GM19025 (cell line): ENCODE data around the gene TBX4.

Experiments used
- ATAC-seq: cut with Tn5 transposase; IDR thresholded peaks from one replicate; pipeline ENCODE4 v1.9.1; 2021; ENCODE audit warnings: mild to moderate bottlenecking, low read depth, moderate library complexity; ENCODE audit not compliant: unreplicated experiment

TBX4 gene

DNA sequence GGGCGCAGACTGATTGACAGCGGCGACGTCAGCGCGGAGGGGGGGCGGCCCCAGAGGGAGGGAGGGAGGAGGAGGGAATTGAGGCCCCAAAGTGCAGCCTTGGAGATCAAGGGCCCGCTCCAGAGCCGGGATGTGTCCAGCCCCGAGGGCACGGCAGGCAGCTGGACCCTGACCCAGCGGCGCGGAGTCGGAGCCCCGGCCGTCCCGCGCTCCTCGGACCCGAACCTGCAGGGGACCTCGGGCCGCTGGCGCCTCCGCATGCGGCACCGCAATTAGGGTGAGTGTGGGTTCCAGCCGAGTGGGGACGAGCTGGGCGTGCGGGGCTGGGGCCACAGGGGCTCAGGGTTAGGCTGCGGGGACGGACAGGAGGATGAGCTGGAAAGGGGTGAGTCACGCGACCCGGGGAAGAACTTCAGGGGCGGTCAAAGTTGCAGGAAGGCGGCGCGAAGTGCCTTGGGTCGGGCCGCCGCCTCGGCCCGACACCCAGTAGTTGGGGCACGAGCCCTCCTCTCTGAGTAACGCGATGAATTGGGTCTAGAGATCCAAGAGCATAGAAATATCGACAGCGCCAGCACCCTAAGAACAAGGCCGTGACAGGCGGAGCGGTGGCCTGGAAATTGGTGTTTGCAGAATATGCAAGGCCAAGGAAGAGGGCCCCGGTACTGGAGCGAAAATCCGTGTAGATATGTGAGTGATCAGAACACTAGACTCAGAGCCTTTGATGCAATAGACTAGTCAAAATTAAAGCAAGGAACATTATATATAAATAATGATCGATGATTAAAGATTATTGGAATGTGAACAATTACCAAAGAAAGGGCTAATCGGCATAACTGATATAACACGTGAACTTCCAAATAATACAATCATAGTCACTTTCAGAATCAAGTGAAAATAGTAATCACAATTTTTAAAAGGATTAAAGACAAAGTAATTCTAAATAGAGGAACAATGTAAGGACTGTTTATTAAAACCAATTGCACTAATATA, at the start of gene TBX4:
Gene TBX4, plus strand, starts transcription at position 122 of the 990 bp plus-strand sequence. CDS start 4,069 bp downstream, outside the sequence.
- ATAC-seq, result no peak

DNA sequence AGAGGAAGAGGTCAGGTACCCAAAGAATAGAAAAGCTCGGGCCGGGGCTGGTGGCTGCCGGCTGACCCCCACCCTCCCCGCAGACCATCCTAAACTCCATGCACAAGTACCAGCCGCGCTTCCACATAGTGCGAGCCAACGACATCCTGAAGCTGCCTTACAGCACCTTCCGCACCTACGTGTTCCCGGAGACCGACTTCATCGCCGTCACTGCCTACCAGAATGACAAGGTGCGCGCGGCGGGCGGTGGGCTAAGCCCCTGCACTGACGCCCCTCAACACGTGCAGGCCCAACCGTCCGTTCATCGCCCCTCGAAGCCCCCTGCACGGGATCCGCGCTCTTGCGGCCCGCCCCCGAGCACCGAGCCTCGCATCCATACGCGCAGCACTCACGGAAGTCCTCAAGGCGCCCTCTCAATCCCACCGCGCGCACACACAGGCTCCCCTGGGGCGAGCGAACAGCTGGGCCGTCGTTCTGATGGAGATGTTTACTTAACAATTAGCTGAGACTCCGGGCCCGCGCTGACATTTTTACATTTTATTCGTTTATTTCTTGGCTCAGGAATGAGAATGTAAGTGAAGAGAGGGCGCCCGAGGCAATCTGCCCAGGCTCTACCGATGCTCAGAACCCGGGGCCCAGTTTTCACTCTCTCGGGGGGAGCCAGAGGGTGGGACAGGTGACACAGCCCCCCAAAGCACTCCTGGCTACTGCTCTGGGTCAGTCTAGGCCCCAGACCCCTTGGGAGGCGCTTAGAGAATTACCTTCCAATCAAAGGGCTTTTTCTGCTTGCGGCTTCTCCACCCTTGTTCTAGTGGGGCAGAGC, 49.0 kb upstream of the TBX4 start:
- no peak for ATAC-seq

DNA sequence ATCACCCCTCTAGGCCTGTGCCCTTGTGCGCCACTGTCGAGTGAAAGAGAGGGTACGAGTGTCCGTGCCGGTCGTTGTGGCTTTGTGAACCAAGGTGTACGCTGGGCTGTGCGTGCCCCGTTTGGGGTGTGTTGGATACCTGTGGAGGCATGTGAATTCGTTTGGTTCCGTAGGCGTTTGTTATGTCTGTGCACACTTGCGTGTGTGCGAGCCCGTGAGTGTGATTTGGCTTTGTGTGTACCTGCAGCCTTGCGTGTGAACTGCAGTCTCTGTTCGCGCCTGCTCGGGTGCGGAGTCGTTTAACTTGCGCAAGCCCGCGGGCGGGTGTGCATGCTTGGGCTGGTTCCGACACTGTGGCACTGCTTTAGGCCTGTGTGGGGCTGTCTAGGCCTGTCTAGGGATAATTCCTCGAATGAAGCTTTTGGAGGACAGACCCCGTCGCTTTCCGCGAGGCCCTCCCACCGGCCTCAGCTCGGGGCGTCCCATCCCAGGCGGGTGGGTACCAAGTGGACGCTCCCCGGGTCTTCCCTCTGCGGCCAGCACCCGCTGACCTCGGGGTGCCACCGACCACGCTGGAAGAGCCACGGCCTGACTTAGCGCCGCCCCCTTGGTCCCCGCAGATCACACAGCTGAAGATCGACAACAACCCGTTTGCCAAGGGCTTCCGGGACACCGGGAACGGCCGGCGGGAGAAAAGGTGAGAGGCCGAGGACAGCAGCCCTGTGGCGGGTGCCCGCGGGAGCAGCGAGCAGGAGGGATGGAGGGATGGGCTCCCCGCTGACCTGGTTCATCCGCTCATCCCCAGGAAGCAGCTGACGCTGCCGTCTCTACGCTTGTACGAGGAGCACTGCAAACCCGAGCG, 48.2 kb upstream of the TBX4 start:
- no peak for ATAC-seq

DNA sequence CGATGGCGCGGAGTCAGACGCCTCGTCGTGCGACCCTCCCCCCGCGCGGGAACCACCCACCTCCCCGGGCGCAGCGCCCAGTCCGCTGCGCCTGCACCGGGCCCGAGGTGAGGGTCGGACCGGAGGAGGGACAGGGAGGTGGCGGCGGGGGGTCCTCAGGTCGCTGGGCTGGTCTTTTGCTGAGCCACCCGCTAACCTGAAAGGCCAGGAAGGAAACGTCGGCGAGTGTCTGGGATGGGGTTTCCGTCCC, 47.6 kb upstream of the TBX4 start:
- no peak for ATAC-seq

DNA sequence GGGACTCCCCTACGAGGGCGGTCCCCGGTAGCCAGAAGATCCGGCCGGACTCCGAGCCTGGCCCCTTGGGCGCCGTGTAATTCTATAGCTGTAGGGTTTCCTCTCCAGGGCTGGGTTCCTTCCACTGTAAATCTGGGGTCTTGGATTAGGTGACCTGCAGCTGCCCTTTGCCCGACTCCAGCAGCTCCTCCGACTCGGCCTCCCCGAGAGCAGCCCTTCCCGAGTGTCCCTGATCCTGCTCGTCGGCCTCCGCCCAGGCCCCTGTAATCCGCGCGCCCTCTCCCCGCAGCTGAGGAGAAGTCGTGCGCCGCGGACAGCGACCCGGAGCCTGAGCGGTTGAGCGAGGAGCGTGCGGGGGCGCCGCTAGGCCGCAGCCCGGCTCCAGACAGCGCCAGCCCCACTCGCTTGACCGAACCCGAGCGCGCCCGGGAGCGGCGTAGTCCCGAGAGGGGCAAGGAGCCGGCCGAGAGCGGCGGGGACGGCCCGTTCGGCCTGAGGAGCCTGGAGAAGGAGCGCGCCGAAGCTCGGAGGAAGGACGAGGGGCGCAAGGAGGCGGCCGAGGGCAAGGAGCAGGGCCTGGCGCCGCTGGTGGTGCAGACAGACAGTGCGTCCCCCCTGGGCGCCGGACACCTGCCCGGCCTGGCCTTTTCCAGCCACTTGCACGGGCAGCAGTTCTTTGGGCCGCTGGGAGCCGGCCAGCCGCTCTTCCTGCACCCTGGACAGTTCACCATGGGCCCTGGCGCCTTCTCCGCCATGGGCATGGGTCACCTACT, 47.1 kb upstream of the TBX4 start:
- ATAC-seq, result no peak

DNA sequence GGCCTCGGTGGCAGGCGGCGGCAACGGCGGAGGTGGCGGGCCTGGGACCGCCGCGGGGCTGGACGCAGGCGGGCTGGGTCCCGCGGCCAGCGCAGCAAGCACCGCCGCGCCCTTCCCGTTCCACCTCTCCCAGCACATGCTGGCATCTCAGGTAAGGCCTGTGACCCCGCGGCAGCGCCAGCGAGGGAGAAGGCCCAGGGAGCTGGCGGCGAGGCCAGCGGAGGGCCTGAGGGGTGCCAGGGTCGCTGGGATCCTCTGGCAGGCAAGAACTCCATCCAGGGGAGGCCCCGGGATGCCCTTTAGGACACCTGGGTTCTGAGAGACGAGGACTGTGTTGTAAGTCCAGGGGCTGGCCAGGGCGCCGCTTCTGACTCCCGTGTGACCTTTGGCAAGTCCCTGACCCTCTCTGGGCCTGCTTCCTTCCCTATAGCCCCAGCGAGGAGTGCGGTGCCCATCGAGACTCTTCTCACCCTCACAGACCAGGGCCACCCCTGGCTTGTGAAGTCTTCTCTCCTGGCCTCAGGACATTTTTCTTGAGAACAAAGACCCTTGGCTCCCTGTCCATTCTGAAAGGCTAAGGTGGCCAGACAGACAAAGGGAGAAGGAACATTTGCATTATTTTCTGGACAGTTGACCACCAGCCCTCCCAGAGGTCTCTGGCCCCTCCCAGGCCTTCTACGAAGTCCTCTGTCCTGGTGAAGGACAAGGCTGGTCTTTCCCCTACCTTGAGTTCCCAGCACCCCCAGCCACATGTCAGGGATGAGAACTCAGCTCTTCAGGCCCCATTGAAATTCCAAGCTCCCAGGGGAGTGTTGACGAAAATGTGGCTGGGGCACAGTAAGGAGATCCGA, 46.3 kb upstream of the TBX4 start:
- ATAC-seq, result no peak

DNA sequence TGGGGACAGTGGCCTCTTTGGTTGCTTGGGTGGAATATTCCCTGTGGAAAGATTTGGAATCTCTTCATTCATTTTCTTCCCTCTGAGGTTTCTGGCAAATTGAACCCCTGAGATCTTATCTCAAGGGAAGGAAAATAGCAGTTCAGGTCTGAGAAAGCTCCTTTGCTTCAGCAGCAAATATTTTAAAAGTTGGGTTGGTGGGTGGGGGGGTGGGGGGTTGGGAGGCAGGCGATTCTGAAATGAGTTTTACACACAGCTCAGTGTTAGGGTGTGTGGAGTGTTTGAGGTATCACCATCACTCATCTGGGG, 45.7 kb upstream of the TBX4 start:
- ATAC-seq, result no peak

DNA sequence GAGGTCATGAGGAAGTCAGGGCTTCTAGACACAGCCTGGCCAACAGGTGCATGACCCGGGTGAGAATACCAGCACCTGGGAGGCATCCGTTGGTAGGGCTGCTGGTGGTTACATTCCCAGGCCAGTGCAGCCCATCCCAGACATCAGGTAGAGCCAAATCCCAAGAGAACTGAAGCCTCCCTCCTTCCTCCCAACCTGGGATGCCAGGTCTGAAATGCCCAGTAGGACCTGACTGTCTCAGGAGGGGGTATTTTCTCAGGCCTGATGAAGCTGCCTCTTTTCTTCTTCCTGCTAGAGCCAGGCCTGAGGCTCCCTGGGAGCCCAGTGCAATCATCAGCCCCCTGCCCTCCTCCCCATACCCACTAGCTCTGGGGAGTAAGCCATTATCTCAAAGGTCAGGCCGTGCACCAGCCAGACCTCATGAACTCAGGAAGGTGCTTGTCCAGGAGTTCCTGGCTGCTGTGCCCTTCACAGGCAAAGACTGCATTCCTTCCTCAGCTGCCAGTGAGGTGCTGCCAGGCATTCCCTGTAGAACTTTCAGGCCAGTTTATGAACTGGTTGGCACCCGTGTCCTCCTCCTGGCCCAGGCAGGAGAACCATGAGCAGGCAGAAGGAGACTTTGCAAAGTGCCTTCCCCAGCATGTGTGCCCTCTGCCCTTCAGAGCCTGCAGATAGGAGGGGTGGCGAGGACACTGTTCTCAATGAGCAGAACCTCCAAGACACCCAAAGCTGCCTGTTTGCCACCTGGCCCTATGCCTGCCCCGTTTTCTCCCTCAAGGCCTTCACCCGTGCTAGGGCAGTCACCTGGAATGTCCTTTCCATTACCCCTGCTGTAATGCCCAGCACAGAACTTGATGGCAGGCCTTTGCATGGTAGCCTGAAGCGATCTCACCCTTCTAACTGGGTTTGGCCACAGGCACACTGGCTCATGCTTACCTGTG, 45.0 kb upstream of the TBX4 start:
- no peak for ATAC-seq

DNA sequence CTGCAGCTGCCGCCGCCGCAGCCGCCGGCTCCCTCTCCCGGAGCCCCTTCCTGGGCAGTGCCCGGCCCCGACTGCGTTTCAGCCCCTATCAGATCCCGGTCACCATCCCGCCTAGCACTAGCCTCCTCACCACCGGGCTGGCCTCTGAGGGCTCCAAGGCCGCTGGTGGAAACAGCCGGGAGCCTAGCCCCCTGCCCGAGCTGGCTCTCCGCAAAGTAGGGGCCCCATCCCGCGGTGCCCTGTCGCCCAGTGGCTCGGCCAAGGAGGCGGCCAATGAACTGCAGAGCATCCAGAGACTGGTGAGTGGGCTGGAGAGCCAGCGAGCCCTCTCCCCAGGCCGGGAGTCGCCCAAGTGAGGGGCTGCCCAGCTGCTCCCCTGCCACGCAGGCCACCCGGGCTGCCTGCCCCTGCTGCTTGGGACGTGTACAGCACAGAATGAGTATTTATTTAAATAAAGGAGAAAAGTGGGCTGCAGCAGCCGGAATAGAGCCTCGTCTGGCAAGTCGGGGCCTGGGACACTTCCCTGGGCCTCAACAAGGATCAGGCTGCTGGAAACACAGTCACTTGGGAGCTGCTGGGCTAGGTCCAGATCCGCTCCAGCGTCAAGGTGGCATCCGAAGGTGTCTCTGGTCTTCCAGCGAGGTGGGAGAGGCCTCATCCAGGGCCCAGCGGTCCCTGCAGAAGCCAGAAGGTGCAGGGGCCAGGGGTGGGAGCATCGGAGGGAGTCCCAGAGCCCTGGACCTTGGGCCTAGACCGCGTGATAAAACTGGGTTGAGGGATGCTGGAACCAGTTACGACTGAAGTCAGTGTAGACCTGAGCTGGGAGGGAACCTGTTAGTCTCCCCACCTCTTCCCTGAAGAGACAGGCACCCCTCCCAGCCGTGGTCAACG, 43.8 kb upstream of the TBX4 start:
- ATAC-seq, result no peak

DNA sequence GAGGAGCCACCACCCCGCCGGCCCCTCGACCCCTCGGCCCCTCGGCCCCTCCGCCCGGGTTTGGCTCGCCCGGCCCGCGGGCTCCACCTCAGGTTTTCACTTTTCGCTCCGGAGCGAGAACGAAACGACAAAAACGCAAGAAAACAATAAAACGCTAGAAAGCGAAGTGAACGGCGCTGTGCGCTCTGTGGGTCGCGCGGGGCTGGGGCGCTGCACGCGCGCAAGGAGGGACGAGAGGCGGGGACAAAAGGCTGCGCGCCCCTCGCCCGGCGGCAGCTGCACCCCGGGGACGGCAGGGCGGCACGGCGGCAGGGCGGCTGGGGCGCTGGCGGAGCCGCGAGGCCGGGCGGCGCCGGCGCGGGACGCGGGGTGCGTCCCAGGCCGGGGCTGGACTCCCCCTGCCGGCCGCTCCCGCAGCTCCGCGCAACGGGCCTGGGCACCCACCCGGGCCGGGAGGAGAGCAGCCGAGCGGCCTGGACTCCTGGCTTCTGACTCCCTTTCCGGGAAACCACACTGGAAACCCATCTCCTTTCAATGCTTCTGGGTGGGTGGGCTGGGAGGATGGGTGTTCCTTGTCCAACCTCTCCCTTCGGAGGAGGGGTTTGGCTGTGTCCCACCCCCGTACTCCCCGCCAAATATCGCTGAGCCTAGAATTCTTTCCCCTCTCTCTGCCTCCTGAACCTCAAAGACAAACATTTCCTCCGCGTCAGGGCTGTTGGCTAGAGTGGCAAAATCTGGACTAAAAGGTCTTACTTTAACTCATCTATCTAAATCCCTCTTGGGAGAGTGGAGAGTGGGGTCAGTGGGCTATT, 42.7 kb upstream of the TBX4 start:
- no peak for ATAC-seq

DNA sequence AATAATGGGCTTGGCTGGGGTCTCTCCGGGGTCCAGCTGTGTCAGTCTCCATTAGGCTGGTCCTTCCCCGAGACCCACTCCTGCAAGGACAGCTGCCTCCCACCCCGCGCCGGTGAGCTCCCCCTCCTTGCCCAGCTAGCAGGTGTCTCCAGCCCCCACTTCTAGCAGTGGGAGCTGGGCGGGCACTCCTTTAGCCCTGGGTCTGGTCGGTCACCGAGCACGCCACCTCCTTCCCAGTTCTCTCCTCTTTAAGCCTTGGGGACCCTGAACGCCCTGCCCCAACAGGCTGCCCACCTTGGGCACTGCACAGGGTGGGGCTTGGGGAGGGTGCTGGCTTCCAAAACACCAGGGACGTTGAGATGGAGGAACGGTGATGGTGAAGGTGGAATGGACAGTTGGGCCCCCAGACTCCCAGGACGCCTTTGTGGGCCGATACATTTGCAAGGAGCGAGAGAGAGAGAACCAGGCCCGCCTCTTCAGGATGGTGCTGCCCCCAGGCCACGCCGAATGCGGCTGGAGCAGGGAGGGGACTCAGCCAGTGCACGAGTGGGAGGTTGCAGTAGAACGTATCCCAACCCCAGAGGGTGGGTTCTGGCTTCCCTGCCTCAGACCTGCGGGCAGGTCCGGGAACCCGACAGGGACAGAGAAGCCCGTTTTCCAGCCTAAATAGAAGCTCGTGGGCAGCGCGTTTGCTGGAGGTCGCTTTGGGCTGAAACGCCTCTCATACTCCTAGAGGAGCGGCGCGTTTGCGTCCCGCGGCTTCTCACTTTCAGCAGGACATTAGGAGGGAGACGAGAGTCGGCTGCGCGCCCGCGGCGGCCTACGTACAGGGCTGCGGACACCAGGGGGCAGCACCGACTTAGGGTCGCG, 41.8 kb upstream of the TBX4 start:
- ATAC-seq, result no peak

DNA sequence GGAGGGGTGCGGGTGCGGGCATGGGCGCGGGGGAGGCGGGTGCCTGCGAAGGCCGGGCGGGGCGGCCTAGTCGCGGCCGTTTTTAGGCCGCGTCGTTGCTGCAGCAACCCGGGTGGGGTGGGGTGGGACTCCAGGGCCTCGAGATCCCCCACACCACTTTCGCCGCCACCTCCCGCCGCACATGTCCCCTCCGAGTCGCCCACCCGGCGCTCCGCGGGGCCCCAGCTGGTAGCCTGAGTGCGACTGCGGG, 41.3 kb upstream of the TBX4 start:
- ATAC-seq, result no peak

DNA sequence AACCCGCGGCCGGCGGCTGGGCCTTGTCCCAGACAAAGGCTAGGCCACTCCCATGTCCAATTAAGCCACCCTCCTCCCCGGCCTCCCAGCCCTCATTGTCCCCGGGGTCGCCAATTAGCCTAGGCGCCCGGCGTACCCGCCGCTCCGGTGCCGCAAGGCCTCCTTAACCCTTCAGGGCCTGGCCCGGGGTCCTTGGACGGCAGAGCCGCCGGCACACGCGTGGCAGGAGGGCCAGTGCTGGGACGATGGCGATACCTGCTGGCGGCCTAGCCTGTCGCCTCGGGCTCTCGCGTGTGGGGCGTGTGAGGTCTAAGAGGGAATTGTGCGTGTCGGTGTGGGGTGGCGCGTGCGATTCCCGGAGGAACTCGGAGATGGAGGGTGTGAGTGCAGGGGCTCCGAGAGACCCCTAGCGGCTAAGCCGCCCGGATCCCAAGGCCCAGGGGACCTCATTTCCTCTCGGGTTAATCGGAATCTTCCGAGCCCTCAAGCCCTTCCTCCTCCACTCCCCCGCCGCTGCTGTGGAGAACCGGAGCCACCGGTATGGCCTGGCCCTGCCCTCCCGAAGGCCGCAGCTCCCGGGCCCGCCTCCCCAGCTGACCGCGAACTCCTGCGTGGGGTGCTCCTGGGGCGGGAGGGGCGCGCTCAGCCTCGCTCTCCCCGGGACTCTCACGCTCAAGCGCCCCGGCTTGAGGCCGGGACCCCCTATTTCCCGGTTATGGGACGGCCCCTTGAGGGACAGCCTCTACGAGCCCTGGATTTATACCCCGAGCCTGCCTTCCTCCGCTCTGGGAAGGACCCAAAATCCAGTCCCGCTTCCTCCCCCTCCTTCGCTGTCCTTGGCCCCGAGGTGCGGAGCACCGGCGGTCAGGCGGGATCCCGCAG, 40.7 kb upstream of the TBX4 start:
- ATAC-seq, result peak; percentile 2

DNA sequence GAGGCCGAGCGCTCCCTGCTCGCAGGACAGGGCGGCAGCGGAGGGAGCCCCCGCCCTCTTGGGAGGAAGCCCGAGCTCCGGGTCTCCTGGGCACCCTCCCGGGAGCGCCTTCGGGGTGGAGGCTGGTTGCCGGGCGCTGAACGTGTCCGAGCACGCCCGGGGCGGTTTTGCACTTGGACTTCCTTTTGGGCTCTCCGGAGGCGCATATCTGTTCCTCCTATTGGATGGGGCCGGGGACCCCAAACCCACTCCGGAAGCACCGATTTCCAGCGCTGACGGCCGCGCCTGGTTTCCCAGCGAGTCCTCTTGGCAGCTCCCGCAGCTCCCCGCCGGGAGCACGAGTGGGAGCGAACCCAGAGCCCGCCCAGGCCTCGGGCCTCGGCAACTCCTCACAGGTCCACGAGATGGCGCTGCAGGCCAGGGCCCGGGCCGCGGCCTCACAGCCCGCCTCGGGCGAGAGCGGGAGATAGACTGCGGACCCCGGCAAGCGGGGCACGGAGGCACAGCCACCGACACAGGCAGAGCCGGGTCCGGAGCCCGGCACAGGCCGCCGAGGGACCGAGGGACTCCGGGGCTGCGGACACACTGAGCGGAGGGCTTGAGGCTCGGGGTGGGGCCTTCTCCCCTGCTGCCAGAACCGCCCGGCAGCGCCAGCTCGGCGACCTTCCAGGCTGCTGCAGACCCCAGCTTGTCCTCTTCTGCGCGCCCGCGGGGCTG, 39.9 kb upstream of the TBX4 start:
- ATAC-seq, result peak; percentile 55
